ENCODE measurements around the gene AFF1.
A peak's percentile ranks its signal among the peaks of the same experiment; 100 is the strongest.

Gene AFF1

GRCh38 chr4:86939729-86940575 lies 5.1 kb downstream of the AFF1 start:
- H3K14ac ChIP-seq (ENCODE audit: low read length), result no peak overlapping the region
- no peak overlapping the region for H2AK5ac ChIP-seq (ENCODE audit: low read length)
- no peak overlapping the region for H3K9ac ChIP-seq (ENCODE audit: low read length)
- H3K4me2 ChIP-seq (ENCODE audit: low read length), result no peak overlapping the region
- no peak overlapping the region for H3K27ac ChIP-seq (ENCODE audit: low read depth, low read length)
- peaks cover 0 to 2% of the 10 kb centered on the region in 2 experiments for H3K4me1 ChIP-seq (ENCODE audit: control insufficient read depth in 1 of 2, insufficient read depth in 2 of 2, low read length in 2 of 2)
- no peak overlapping the region for H4K91ac ChIP-seq (ENCODE audit: low read depth, low read length)
- H2AFZ ChIP-seq (ENCODE audit: insufficient read depth, low read length, poor library complexity), result no peak overlapping the region
- no peak overlapping the region for H2BK5ac ChIP-seq (ENCODE audit: low read depth, low read length, poor library complexity)
- WGBS (ENCODE audit: extremely low coverage, insufficient coverage, insufficient read length), result no CpG with 5 or more reads among the region's 8 CpGs
- no peak overlapping the region for H3K18ac ChIP-seq (ENCODE audit: low read length)
- H3K4me3 ChIP-seq (ENCODE audit: low read depth, low read length), result no peak overlapping the region
- H4K12ac ChIP-seq (ENCODE audit: low read depth, low read length), result no peak overlapping the region
- no peaks in the 10 kb centered on the region for H3K27me3 ChIP-seq (ENCODE audit: insufficient read depth, low read length)
- H4K8ac ChIP-seq (ENCODE audit: low read depth, low read length), result no peak overlapping the region
- H3K36me3 ChIP-seq (ENCODE audit: control insufficient read depth in 1 of 2, insufficient read depth in 2 of 2, low read length in 2 of 2), result no peaks in the 10 kb centered on the region
- H3K9me3 ChIP-seq (ENCODE audit: insufficient read depth, low read depth, low read length), result peaks cover 1% of the 10 kb centered on the region
- no peak overlapping the region for H2BK12ac ChIP-seq (ENCODE audit: low read length)
- peaks cover 7% of the 10 kb centered on the region for H3K79me1 ChIP-seq (ENCODE audit: low read length)
- H3K23ac ChIP-seq (ENCODE audit: low read length), result no peak overlapping the region
- H3K79me2 ChIP-seq (ENCODE audit: control insufficient read depth, insufficient read depth, low read length, poor library complexity), result peaks cover 4% of the 10 kb centered on the region
- no peak overlapping the region for H3K4ac ChIP-seq (ENCODE audit: low read depth, low read length)
- no peak overlapping the region for H2BK120ac ChIP-seq (ENCODE audit: insufficient read depth, low read length, poor library complexity)
- DNase-seq, result peak; percentile 39 to 71

GRCh38 chr4:86940920-86941460 lies 6.2 kb downstream of the AFF1 start:
- Histone ChIP-seq H3K4me2 (ENCODE audit: low read length) (no peak overlapping the region), H3K18ac (ENCODE audit: low read length) (no peak overlapping the region), H3K4me3 (ENCODE audit: low read depth, low read length) (no peak overlapping the region), H2BK5ac (ENCODE audit: low read depth, low read length, poor library complexity) (no peak overlapping the region), H3K14ac (ENCODE audit: low read length) (no peak overlapping the region), H3K79me1 (ENCODE audit: low read length) (no peaks in the 10 kb centered on the region), H4K91ac (ENCODE audit: low read depth, low read length) (no peak overlapping the region), H3K79me2 (ENCODE audit: control insufficient read depth, insufficient read depth, low read length, poor library complexity) (no peaks in the 10 kb centered on the region), H3K4ac (ENCODE audit: low read depth, low read length) (no peak overlapping the region), H4K12ac (ENCODE audit: low read depth, low read length) (no peak overlapping the region), H3K36me3 (ENCODE audit: control insufficient read depth in 1 of 2, insufficient read depth in 2 of 2, low read length in 2 of 2) (no peaks in the 10 kb centered on the region), H3K9ac (ENCODE audit: low read length) (no peak overlapping the region), H3K27ac (ENCODE audit: low read depth, low read length) (no peak overlapping the region), H3K27me3 (ENCODE audit: insufficient read depth, low read length) (no peaks in the 10 kb centered on the region), H2AFZ (ENCODE audit: insufficient read depth, low read length, poor library complexity) (no peak overlapping the region), H2BK12ac (ENCODE audit: low read length) (no peak overlapping the region), H3K9me3 (ENCODE audit: insufficient read depth, low read depth, low read length) (no peaks in the 10 kb centered on the region), H4K8ac (ENCODE audit: low read depth, low read length) (no peak overlapping the region), H2BK120ac (ENCODE audit: insufficient read depth, low read length, poor library complexity) (no peak overlapping the region), H3K23ac (ENCODE audit: low read length) (no peak overlapping the region), H3K4me1 (ENCODE audit: control insufficient read depth in 1 of 2, insufficient read depth in 2 of 2, low read length in 2 of 2) (peaks cover 0 to 2% of the 10 kb centered on the region in 2 experiments), H2AK5ac (ENCODE audit: low read length) (no peak overlapping the region)
- peak; percentile 76 to 84 for DNase-seq
- no CpG with 5 or more reads among the region's 15 CpGs for WGBS (ENCODE audit: extremely low coverage, insufficient coverage, insufficient read length)

GRCh38 chr4:86942185-86942666 lies 7.4 kb downstream of the AFF1 start:
- H3K79me2 ChIP-seq (ENCODE audit: control insufficient read depth, insufficient read depth, low read length, poor library complexity), result no peaks in the 10 kb centered on the region
- no peak overlapping the region for H3K9ac ChIP-seq (ENCODE audit: low read length)
- peak in 1 of 2 donors; percentile 52 for DNase-seq
- no peak overlapping the region for H3K27ac ChIP-seq (ENCODE audit: low read depth, low read length)
- H4K91ac ChIP-seq (ENCODE audit: low read depth, low read length), result no peak overlapping the region
- no peak overlapping the region for H3K23ac ChIP-seq (ENCODE audit: low read length)
- peaks cover 0 to 2% of the 10 kb centered on the region in 2 experiments for H3K4me1 ChIP-seq (ENCODE audit: control insufficient read depth in 1 of 2, insufficient read depth in 2 of 2, low read length in 2 of 2)
- H3K79me1 ChIP-seq (ENCODE audit: low read length), result no peaks in the 10 kb centered on the region
- no peak overlapping the region for H3K4ac ChIP-seq (ENCODE audit: low read depth, low read length)
- H2AFZ ChIP-seq (ENCODE audit: insufficient read depth, low read length, poor library complexity), result no peak overlapping the region
- no peak overlapping the region for H2AK5ac ChIP-seq (ENCODE audit: low read length)
- H2BK5ac ChIP-seq (ENCODE audit: low read depth, low read length, poor library complexity), result no peak overlapping the region
- no peak overlapping the region for H4K8ac ChIP-seq (ENCODE audit: low read depth, low read length)
- no peaks in the 10 kb centered on the region for H3K27me3 ChIP-seq (ENCODE audit: insufficient read depth, low read length)
- H3K9me3 ChIP-seq (ENCODE audit: insufficient read depth, low read depth, low read length), result no peaks in the 10 kb centered on the region
- no peak overlapping the region for H3K4me2 ChIP-seq (ENCODE audit: low read length)
- no peak overlapping the region for H4K12ac ChIP-seq (ENCODE audit: low read depth, low read length)
- H3K36me3 ChIP-seq (ENCODE audit: control insufficient read depth in 1 of 2, insufficient read depth in 2 of 2, low read length in 2 of 2), result no peaks in the 10 kb centered on the region
- H3K4me3 ChIP-seq (ENCODE audit: low read depth, low read length), result no peak overlapping the region
- no peak overlapping the region for H3K14ac ChIP-seq (ENCODE audit: low read length)
- no peak overlapping the region for H2BK12ac ChIP-seq (ENCODE audit: low read length)
- H2BK120ac ChIP-seq (ENCODE audit: insufficient read depth, low read length, poor library complexity), result no peak overlapping the region
- no CpG with 5 or more reads among the region's 1 CpG for WGBS (ENCODE audit: extremely low coverage, insufficient coverage, insufficient read length)
- H3K18ac ChIP-seq (ENCODE audit: low read length), result no peak overlapping the region

- Histone ChIP-seq H3K79me2 (ENCODE audit: control insufficient read depth, insufficient read depth, low read length, poor library complexity) (no peaks in the 10 kb centered on the region), H2AK5ac (ENCODE audit: low read length) (no peak overlapping the region), H3K4me2 (ENCODE audit: low read length) (no peak overlapping the region), H3K9ac (ENCODE audit: low read length) (no peak overlapping the region), H4K91ac (ENCODE audit: low read depth, low read length) (no peak overlapping the region), H3K4ac (ENCODE audit: low read depth, low read length) (no peak overlapping the region), H3K4me1 (ENCODE audit: control insufficient read depth in 1 of 2, insufficient read depth in 2 of 2, low read length in 2 of 2) (peaks cover 0 to 2% of the 10 kb centered on the region in 2 experiments), H4K8ac (ENCODE audit: low read depth, low read length) (no peak overlapping the region), H3K79me1 (ENCODE audit: low read length) (no peaks in the 10 kb centered on the region), H3K23ac (ENCODE audit: low read length) (no peak overlapping the region), H3K14ac (ENCODE audit: low read length) (no peak overlapping the region), H3K27me3 (ENCODE audit: insufficient read depth, low read length) (no peaks in the 10 kb centered on the region), H2AFZ (ENCODE audit: insufficient read depth, low read length, poor library complexity) (no peak overlapping the region), H3K9me3 (ENCODE audit: insufficient read depth, low read depth, low read length) (no peaks in the 10 kb centered on the region), H2BK5ac (ENCODE audit: low read depth, low read length, poor library complexity) (no peak overlapping the region), H3K36me3 (ENCODE audit: control insufficient read depth in 1 of 2, insufficient read depth in 2 of 2, low read length in 2 of 2) (peaks cover 1 to 2% of the 10 kb centered on the region in 2 experiments), H3K4me3 (ENCODE audit: low read depth, low read length) (no peak overlapping the region), H3K27ac (ENCODE audit: low read depth, low read length) (no peak overlapping the region), H2BK120ac (ENCODE audit: insufficient read depth, low read length, poor library complexity) (no peak overlapping the region), H4K12ac (ENCODE audit: low read depth, low read length) (no peak overlapping the region), H3K18ac (ENCODE audit: low read length) (no peak overlapping the region), H2BK12ac (ENCODE audit: low read length) (no peak overlapping the region)
- peak in 1 of 2 donors; percentile 58 for DNase-seq
Measured at GRCh38 chr4:86944964-86945781, 10.4 kb downstream of the AFF1 start.

Measured in trophoblast cell (in vitro differentiated cells and primary cell).